SK-N-MC (cell line): Measurements from ENCODE around the gene ELMO1.

Source experiments
- DNase-seq: peaks from one replicate; pipeline ENCODE4 v3.0.0-alpha.2; 2011; ENCODE audit warnings: low read depth, low spot score
- H3K27ac ChIP-seq: fragments of 200-600 bp; sonication (generic); 2 replicates; pipeline ENCODE4 v1.5.1; 2016; ENCODE audit warnings: mixed run types
- H3K36me3 ChIP-seq: fragments of 200-600 bp; sonication (generic); 2 replicates; pipeline ENCODE4 v1.6.1; 2017; ENCODE audit warnings: antibody characterized with exemption, low read length, mixed read lengths; ENCODE audit not compliant: insufficient read depth
- H3K4me3 ChIP-seq: fragments of 200-600 bp; sonication (generic); 2 replicates; pipeline ENCODE4 v1.5.1; 2016
- H3K9ac ChIP-seq: fragments of 200-600 bp; sonication (generic); 2 replicates; pipeline ENCODE4 v1.8.0; 2017; ENCODE audit warnings: mixed run types, mixed read lengths; ENCODE audit not compliant: insufficient read length
- H3K9me3 ChIP-seq: fragments of 200-600 bp; sonication (generic); 2 replicates; pipeline ENCODE4 v1.6.1; 2017; ENCODE audit warnings: low read depth, mild to moderate bottlenecking, antibody characterized with exemption, low read length, moderate library complexity, mixed read lengths
- EZH2 ChIP-seq: fragments of 200-600 bp; sonication (generic); IDR thresholded peaks from one replicate; pipeline ENCODE4 v1.6.1; 2017; ENCODE audit warnings: antibody characterized with exemption
- FOXP2 ChIP-seq: optimal IDR thresholded peaks from 2 replicates; pipeline ENCODE3; 2011; ENCODE audit warnings: mild to moderate bottlenecking, moderate library complexity; ENCODE audit not compliant: insufficient read depth; ENCODE audit errors: extremely low read length, control extremely low read depth
- POLR2AphosphoS5 ChIP-seq: IDR thresholded peaks from 2 replicates; pipeline ENCODE4 v1.6.1; 2012; ENCODE audit warnings: mild to moderate bottlenecking, low read depth, low read length, borderline replicate concordance

ELMO1 gene

GRCh38 chr7:37349979-37350590 lies 98.6 kb downstream of the ELMO1 start:
- Histone ChIP-seq H3K9ac (no peak overlapping the region), H3K27ac (no peak overlapping the region), H3K9me3 (no peaks in the 10 kb centered on the region), H3K4me3 (no peak overlapping the region), H3K36me3 (no peaks in the 10 kb centered on the region)
- TF ChIP-seq FOXP2, result no peak
- no peak for DNase-seq

- TF ChIP-seq POLR2AphosphoS5, result no peak
- no peak for TF ChIP-seq EZH2
- no peak for TF ChIP-seq FOXP2
- no peak for DNase-seq
- no peak overlapping the region for H3K4me3 ChIP-seq
Observed at GRCh38 chr7:37348982-37349381, 99.7 kb downstream of the ELMO1 start.

GRCh38 chr7:37346761-37347160 lies 101.9 kb downstream of the ELMO1 start:
- no peak overlapping the region for H3K9ac ChIP-seq
- H3K36me3 ChIP-seq, result no peaks in the 10 kb centered on the region
- no peak overlapping the region for H3K27ac ChIP-seq
- TF ChIP-seq FOXP2 (no peak), EZH2 (no peak), POLR2AphosphoS5 (no peak)
- DNase-seq, result no peak
- no peak overlapping the region for H3K4me3 ChIP-seq
- H3K9me3 ChIP-seq, result no peaks in the 10 kb centered on the region

More at GRCh38 chr7:37348982-37349381, 99.7 kb downstream of the ELMO1 start:
- Histone ChIP-seq H3K27ac (no peak overlapping the region), H3K9me3 (no peaks in the 10 kb centered on the region), H3K36me3 (no peaks in the 10 kb centered on the region), H3K9ac (no peak overlapping the region)

- no peak overlapping the region for H3K27ac ChIP-seq
- no peak overlapping the region for H3K9ac ChIP-seq
Observed at GRCh38 chr7:37344886-37345579, 103.6 kb downstream of the ELMO1 start.

GRCh38 chr7:37342688-37343471 lies 105.8 kb downstream of the ELMO1 start:
- Histone ChIP-seq H3K9me3 (no peaks in the 10 kb centered on the region), H3K36me3 (no peaks in the 10 kb centered on the region), H3K27ac (no peak overlapping the region), H3K9ac (no peak overlapping the region), H3K4me3 (no peak overlapping the region)
- DNase-seq, result no peak
- TF ChIP-seq EZH2, result no peak
- no peak for TF ChIP-seq FOXP2
- TF ChIP-seq POLR2AphosphoS5, result no peak

More at GRCh38 chr7:37344886-37345579, 103.6 kb downstream of the ELMO1 start:
- H3K36me3 ChIP-seq, result no peaks in the 10 kb centered on the region
- no peak for TF ChIP-seq POLR2AphosphoS5
- no peak for TF ChIP-seq FOXP2
- no peak for TF ChIP-seq EZH2
- no peak for DNase-seq
- no peaks in the 10 kb centered on the region for H3K9me3 ChIP-seq
- no peak overlapping the region for H3K4me3 ChIP-seq

GRCh38 chr7:37342176-37342687 lies 106.4 kb downstream of the ELMO1 start:
- Histone ChIP-seq H3K4me3 (no peak overlapping the region), H3K36me3 (no peaks in the 10 kb centered on the region), H3K9ac (no peak overlapping the region), H3K27ac (no peak overlapping the region), H3K9me3 (no peaks in the 10 kb centered on the region)
- DNase-seq, result no peak
- TF ChIP-seq FOXP2, result no peak
- TF ChIP-seq EZH2, result no peak

- TF ChIP-seq FOXP2 (no peak), POLR2AphosphoS5 (no peak), EZH2 (no peak)
- Histone ChIP-seq H3K27ac (no peak overlapping the region), H3K9me3 (no peaks in the 10 kb centered on the region), H3K4me3 (no peak overlapping the region), H3K9ac (no peak overlapping the region), H3K36me3 (no peaks in the 10 kb centered on the region)
- DNase-seq, result no peak
Observed at GRCh38 chr7:37341033-37341630, 107.5 kb downstream of the ELMO1 start.

GRCh38 chr7:37338966-37339365 lies 109.7 kb downstream of the ELMO1 start:
- no peak overlapping the region for H3K4me3 ChIP-seq
- no peak for DNase-seq

More at GRCh38 chr7:37338966-37339365, 109.7 kb downstream of the ELMO1 start:
- TF ChIP-seq POLR2AphosphoS5, result no peak
- no peak for TF ChIP-seq FOXP2
- TF ChIP-seq EZH2, result no peak
- Histone ChIP-seq H3K36me3 (no peaks in the 10 kb centered on the region), H3K27ac (no peak overlapping the region), H3K9me3 (no peaks in the 10 kb centered on the region), H3K9ac (no peak overlapping the region)
